GM18868 (cell line): ENCODE data around the gene RASEF.
"Not testable (repeated sequence)": the region's sequence is repeated elsewhere in the genome, so short reads cannot be mapped to it uniquely, and the experiment has no call there.

Source experiments
- ATAC-seq: cut with Tn5 transposase; IDR thresholded peaks from one replicate; pipeline ENCODE4 v1.9.1; 2021; ENCODE audit warnings: mild to moderate bottlenecking, moderate library complexity; ENCODE audit not compliant: unreplicated experiment

The RASEF gene

DNA sequence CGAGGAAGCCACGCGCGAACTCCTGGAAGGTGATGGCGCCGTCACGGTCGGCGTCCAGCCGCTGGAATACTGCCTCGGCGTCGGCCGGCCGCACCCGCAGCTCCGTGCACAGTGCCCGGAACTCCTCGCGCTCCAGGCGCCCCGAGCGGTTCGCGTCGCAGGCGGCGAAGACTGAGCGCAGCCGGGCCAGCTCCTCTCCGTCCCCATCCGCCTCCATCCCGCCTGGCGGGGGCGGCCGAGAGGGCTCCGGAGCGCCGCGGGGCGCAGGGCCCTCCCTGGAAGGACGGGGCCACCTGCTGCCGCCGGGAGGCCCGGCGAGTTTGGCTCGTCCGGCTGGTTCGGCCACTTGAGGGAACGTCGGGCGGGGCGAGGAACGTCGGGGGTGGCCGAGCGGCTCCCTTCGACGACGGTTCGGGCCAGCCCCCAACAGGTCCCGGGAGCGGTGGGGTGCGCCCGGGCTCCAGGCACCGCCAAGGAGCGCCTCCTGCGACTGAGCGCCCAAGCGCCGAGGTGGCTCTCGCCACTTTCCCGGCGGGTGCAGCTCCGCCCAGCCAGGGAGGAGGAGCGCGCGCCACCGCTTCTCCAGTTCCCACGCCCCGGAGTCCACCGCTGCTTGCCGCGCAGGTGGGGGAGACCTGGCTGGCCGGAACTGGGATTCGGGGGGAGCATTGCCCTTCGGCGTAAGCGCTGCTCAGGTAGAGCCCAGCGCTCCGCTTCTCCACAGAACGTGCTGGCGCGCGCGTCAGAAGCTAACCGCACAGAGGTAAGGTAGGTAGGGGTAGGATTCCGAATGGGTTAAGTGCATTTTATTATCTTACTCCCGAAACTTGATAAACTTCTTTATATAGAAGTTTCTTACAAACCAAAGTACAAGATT lies at the start of gene RASEF:
TSS of gene RASEF (minus strand) at position 492 of the 877 bp plus-strand sequence. CDS start at position 217, 275 bp downstream.
- ATAC-seq = no peak

DNA sequence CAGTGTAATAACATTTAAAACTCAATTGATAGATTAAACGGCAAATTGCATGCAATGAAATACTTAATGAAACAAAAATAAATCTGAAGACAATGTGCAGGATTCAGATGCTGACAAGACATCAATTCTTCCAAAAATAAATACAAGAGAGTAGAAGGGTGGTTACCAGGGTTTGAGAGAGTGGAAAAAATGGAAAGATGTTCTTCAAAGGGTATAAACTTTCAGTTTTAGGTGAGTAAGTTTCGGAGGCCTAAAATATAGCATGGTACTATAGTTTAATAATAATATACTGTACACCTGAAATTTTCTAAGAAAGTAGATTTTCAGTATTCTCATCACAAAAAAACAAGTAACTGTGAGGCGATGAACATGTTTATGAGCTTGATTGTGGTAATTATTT lies 48.2 kb upstream of the RASEF start:
- ATAC-seq = no peak

DNA sequence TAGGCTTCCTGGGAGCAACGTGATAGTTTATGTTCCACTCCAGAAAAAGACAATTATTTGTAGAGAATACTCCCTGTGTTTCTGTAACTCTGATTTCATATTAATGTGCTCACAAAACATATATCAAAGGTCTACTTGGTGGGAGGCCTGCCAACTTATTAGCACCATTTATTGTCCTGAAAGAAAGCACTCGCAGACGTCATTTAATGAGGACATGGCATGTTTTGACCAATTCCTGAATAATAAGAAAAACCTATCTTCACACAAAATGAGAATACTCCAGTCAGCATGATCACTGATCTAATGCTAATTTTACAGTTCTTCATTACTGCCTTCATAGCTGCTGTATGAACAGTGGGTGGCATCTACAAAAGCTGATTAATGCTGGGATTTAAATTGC lies 46.4 kb upstream of the RASEF start:
- no peak for ATAC-seq

DNA sequence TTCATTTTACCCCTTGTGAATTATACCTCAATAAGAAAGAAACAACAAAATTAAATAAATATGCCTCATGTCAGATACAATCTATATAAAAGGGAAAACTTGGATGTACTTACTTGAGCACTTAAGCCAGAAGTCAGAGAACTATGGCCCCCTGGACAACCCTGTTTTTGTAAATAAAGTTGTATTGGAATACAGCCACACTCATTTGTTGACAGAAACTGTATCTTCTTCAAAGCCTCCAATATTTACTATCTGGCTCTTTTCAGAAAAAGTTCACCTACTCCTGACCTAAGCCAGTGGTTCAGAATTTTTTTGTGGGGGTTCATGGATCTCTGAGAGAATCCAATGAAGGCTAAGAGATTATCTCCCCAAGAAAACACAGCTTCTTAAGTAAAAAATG lies 45.3 kb upstream of the RASEF start:
- no peak for ATAC-seq

DNA sequence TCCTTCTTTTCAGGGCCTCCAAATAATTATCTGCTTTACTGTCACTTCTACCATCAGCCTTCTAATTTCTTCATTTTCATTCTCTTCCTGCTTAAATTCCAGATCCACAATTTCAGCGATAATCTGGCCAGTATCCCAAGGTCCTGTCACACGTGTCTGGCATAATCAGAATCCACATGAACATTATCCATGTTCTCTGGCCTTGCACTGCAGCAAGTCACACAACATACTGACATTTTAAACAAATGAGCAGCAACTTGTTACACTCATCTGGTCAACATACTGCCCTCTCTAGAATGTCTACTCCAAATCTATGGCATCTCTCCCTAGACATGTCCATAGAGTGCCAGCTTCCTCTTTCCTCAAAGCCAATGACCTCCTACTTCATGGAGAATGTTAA lies 43.8 kb upstream of the RASEF start:
- no peak for ATAC-seq

DNA sequence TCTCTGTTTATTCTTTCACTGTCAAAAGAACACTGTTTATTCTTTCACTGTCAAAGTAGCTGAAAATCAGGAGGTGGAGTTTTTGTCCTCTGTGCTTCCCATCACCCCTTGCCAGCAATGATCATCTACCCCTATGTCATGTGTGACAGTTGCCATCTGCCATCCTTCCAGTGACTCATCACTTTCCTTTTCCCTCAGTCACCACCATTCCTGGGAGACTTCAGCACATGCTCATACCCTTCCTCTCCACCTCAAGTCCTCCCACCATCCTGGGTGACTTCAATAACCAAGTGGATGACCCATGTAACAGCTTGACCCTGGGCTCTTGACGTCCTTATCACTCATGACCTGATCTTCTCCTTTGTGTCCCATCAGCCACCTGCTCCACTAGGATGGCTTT lies 43.3 kb upstream of the RASEF start:
- ATAC-seq = no peak

DNA sequence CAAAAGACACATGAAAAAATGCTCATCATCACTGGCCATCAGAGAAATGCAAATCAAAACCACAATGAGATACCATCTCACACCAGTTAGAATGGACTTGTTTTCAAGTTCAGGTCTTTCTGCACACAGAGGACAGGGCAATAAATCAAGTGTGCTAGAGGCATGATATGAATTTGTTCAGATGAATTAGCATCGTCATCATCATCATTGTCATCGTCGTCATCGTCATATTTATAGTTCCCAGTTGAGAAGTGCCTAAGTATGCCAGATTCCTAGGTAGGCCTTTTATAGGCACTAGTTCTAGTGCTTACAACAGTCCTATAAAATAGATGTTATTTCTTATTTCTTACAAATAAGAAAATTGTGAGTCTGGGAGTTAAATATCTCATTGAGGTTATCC lies 34.7 kb upstream of the RASEF start:
- ATAC-seq = no peak

DNA sequence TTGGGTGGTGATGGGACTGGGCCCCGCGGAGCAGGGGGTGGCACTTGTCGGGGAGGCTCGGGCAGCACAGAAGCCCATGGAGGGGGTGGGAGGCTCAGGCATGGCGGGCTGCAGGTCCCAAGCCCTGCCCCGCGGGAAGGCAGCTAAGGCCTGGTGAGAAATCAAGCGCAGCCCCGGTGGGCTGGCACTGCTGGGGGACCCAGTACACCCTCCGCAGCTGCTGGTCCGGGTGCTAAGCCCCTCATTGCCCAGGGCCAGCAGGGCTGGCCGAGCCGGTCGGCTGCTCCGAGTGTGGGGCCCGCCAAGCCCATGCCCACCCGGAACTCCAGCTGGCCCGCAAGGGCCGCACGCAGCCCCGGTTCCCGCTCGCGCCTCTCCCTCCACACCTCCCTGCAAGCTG lies 30.4 kb upstream of the RASEF start:
- not testable (repeated sequence) for ATAC-seq

DNA sequence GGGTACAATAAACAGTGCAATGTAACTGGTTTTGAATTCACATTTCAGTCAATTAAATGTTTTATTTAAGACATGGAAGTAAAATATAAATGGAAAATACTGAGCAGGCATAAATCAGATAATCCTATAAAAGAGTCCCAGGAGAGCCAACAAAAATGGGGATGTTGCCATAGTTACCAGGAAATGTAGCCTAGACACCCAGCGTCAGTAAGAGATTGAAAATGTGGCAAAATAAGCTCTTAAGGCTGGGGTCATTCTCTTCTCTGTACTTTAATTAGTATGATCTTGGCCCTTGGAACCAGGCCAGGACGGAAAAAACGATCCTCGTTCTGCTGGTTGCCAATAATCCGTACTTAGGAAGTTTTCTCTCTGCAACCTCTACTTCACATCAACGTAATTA lies 18.9 kb upstream of the RASEF start:
- ATAC-seq = no peak

DNA sequence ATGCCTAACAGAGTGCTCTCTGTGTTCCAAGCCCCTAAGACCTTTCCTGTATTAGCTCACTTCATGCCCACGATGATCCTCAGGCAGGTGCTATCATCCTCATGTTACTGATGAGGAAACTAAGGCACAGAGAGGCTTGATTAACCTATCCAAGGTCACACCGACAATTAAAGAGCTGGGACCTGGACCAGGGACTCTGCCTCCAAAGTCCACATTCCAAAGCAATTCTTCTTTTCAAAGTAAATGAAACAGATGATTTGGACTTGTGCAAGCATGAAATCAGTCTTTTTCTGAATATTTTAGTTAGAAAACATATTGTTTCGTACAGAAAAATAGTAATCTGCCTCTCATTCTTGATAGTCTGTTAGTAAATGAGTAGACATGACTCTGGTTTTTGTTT lies 18.1 kb upstream of the RASEF start:
- ATAC-seq = no peak

DNA sequence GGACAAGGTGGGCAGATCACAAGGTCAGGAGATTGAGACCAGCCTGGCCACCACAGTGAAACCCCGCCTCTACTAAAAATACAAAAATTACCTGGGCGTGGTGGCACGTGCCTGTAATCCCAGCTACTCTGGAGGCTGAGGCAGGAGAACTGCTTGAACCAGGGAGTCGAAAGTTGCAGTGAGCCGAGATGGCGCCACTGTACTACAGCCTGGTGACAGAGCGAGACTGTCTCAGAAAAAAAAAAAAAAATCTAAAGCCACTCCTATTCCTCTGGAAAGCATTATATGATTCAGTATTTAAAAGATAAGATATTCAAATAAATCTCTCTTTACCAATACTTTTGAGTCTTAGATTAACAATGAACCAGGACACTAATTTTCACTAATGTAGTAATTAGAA lies 13.0 kb upstream of the RASEF start:
- not testable (repeated sequence) for ATAC-seq

DNA sequence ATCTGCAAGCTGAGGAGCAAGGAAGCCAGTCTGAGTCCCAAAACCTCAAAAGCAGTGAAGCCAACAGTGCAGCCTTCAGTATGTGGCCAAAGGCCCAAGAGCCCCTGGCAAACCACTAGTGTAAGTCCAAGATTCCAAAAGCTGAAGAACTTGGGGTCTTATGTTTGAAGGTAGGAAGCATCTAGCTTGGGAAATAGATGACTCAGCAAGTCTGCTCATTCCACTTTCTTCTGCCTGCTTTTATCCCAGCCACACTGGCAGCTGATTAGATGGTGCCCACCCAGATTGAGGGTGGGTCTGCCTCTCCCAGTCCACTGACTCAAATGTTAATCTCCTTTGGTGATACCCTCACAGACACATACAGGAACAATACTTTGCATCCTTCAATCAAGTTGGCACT lies 9.6 kb upstream of the RASEF start:
- ATAC-seq = not testable (repeated sequence)

DNA sequence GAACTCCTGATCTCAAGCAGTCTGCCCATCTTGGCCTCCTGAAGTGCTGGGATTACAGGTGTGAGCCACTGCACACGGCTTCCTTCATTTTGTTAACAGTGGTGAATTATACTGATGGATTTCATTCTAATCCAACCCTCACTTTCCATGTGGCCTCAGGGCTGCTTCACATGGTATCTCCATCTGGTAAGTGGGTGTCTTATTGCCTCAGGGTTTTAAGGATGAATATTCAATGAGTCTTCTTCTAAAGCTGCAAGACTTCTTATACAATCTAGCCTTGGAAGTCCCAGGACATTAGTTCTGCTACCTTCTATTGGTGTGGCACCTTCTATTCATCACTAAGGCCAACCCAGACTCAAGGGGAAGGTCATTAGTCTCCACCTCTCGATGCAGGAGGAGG lies 8.7 kb upstream of the RASEF start:
- no peak for ATAC-seq

DNA sequence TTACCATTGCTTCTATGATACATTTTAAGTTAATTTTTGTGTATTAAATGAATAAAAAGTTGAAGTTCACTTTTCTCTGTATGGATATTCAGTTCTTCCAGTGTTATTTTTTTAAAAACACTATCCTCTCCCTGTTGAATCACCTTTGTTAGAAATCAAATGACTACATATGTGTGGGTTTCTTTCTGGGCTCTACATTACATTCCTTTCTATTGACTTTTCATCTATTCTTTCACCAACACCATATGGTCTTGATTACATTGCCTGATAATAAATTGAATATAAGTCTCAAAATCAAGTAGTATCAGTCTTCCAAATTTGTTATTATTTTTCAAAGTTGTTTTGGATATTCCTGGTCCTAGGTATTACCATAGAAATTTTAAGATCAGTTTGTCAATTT lies 7.3 kb upstream of the RASEF start:
- ATAC-seq = no peak

DNA sequence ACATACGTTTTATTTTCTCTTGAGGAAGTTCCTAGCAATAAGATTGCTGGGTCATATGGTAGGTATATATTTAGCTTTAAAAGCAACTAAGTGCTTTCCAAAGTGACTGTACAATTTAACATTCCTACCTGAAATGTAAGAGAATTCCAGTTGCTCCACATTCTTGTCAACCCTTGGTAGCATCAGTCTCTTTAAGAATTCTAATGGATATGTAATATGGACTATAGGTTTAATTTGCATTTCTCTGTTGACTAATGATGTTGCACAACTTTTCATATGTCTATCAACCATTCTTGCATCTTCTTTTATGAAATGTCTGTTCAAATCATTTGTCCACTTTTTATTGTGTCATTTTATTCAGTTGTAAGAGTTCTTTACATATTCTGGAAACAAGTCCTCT lies 6.7 kb upstream of the RASEF start:
- no peak for ATAC-seq

DNA sequence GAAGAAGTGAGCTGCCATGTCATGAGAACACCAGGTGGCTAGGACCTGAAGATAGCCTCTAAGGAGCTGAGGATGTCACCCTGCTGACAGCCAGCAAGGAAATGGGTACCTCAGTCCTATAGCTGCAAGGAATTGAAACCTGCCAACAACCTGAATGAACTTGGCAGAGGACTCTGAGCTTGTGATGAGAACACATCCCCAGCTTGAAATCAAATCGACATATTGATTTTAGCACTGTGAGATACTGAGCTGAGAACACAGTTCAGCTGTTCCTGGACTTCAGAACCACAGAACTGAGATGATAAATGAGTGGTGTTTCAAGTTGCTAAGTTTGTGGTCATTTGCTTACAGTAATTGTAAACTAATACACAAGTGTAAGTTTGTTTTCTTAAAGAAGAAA lies 5.5 kb upstream of the RASEF start:
- ATAC-seq = no peak

DNA sequence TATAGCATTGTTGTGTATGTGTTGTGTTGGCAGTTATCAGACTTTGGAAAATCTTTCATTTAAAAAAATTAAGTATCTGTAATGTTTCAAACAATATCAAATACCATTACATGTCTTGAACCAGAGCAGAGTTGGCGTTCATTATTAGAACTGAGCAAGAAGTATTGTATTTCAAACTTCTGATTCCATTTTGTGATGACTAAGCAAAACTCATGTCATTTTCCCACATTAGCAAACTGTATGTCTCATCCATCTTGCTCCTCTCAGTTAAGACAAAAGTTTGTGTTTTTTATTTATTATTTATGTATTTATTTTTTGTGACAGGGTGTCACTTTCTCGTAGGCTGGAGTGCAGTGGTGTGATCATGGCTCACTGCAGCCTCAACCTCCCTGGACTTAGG lies 4.6 kb upstream of the RASEF start:
- no peak for ATAC-seq

DNA sequence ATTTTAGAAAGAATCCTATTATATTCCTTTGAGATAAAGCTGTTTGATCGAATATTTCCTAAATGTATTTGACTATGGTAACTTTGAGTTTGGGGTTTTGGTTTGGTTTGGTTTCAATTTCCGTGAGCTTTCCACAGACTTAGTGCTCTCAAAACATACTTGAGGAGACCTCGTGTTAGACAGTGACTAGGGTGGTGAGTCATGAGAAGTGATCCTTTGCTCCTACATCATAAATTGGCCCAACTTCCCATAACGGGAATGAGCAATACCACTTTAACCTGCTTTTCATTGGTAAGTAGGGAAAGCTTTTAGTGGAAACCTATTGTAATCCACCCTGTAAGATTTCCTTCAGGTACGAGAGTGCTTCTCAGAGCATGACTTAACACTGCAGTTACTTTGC lies 3.8 kb upstream of the RASEF start:
- no peak for ATAC-seq

DNA sequence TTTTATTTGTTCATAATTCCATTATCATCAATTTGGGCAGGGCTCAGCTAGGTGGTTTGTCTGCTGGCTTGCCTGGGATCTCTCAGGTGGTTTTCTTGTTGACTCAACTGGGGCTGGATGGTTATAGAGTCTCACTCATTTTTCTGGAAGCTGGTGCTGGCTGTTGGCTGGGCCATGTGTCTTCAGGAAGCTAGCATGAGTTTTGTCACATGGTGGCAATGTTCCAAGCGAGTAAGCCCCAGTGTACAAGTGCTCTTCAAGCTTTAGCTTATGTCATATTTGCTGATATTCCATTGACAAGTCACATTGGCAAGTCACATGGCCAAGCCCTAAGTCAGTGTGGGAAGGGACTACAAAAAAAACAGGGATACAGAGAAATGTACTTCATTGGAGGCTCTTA lies 2.3 kb upstream of the RASEF start:
- ATAC-seq = no peak

DNA sequence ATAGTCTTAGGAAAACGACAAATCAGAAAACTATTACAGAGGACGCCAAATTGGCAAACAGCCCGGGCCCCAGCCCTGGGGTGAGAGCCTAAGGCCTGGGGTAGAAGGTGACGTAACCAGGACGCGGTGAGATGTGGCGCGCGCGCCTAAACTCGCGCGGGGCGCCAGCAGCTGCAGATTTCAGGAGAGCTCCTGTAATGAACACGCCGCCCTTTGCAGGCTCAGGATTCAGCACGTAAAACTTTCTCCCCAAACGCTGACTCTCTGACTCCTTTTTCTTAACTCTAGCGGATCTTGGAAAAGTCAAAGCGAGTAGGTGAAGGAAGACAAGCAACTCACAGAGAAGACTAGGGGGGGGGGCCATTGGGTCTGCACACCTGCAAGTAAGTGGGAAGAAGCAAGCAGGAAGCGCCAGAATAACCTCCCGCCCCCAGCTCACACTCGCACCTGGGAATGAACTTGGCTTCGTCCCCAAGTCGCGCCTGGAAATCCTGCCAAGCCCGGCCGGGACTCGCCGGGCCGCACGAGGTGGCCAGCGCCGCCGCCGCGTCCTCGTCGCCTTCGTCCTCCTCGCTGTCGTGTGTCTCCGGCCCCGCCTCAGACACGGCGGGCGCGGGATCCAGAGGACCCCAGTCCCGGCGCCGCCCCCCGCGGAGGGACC lies 822 bp downstream of the RASEF start:
- ATAC-seq = no peak

DNA sequence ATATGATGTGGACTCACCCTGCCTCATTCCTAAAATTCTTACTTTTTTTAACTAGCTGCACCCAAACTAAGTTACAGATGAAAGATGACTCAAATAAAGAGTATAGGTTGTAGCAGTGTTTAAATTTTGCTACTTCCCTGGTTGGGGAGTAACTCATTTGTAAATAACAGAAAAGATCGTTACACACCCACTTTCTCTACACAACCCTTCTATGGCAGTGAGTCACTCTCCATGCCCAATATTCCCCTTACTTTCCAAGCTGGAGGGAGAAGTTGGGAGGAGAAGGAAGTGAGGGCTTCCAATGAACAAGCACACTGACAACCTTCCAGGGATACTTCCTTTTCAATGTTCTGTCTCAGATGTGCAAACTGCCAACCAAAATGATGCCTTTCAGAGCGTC lies 1.9 kb downstream of the RASEF start:
- ATAC-seq = no peak

DNA sequence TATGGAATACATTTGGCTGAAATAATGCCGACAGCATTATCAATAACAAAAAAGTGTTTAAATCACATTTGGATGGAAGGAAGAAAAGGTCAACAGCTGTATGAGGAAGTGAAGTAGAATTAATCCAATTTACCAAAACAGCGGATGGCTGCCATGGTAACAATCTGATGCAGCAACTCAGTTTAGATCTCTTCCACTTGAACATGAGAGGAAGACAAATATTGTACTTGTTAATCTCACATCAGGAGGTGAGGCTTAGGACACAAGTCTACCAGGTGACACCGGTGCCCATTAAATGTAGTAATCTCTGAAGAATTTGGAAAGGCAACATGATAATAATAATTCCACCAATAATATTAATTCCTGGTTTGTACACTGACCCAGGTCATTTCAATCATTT lies 2.4 kb downstream of the RASEF start:
- ATAC-seq = no peak

DNA sequence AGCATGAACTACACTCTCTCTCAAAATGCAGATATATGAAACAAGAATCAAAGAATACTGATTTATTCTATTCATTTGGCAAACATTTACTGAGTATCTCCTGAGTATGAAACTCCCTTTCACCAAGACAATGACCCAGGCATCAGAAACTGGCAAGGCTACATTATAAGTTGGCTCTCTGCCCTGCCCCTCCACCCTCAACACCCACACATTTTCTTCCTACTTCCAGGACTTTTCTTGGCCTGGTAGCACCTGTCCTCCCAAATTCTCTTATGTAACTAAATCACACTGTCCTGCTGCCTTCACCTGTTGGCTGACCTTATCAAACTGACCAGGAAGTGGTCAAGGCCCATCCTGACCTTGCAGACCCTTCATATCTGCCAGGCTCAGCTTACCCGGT lies 3.5 kb downstream of the RASEF start:
- no peak for ATAC-seq
